GM19455 (cell line): ENCODE data around the gene CARS2.
"Not testable (repeated sequence)": the region's sequence is repeated elsewhere in the genome, so short reads cannot be mapped to it uniquely, and the experiment has no call there.

Experiments used
- ATAC-seq: cut with Tn5 transposase; IDR thresholded peaks from one replicate; pipeline ENCODE4 v1.9.1; 2021; ENCODE audit not compliant: unreplicated experiment

The CARS2 gene, protein sequence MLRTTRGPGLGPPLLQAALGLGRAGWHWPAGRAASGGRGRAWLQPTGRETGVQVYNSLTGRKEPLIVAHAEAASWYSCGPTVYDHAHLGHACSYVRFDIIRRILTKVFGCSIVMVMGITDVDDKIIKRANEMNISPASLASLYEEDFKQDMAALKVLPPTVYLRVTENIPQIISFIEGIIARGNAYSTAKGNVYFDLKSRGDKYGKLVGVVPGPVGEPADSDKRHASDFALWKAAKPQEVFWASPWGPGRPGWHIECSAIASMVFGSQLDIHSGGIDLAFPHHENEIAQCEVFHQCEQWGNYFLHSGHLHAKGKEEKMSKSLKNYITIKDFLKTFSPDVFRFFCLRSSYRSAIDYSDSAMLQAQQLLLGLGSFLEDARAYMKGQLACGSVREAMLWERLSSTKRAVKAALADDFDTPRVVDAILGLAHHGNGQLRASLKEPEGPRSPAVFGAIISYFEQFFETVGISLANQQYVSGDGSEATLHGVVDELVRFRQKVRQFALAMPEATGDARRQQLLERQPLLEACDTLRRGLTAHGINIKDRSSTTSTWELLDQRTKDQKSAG

GRCh38 chr13:110705826-110706569, at the start of gene CARS2:
Gene CARS2, minus strand, starts transcription at chr13:110706116. Its CDS starts 23 bp downstream, at chr13:110706093.
- peak; percentile 95 for ATAC-seq

GRCh38 chr13:110748271-110748670, 42.4 kb upstream of the CARS2 start:
- ATAC-seq: no peak

DNA sequence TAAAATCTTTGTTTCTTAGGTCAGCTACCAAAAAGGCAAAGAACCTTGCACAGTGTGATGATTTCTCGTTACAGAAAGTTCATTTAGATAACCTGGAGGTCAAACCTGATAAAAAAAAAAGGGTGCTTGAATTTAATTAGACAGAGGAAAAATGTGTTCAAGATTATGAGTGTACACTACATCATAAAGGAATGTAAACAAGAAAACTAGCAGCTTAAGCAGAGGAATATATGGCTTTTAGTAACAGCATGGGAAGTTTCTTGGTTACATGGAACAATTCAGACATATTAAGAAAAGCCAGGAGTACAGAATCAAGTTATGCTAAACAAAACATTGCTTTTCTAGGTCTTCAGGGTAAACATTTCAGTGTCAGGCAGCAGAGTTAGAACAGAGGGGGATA, 40.5 kb upstream of the CARS2 start:
- ATAC-seq: no peak

GRCh38 chr13:110743687-110744086, 37.8 kb upstream of the CARS2 start:
- ATAC-seq: no peak

- no peak for ATAC-seq
Measured at GRCh38 chr13:110737555-110737954, 31.6 kb upstream of the CARS2 start.

DNA sequence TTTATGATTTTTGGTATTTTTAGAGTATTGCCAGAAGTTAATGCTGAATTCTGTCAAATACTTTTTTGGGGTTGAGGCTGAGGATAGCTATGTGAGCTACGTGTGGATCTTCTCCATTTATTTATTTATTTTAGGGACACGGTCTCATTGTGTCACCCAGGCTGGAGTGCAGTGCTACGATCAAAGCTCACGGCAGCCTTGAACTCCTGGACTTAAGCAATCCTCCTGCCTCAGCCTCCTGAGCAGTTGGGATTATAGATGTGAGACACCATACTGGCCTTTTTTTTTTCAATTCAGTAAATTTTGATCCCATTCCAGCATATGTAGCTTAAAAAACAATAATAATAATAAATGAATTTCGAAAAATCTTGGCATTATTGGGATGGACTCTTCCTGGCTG, 28.6 kb upstream of the CARS2 start:
- no peak for ATAC-seq

GRCh38 chr13:110731072-110731471, 25.2 kb upstream of the CARS2 start:
- ATAC-seq: no peak

DNA sequence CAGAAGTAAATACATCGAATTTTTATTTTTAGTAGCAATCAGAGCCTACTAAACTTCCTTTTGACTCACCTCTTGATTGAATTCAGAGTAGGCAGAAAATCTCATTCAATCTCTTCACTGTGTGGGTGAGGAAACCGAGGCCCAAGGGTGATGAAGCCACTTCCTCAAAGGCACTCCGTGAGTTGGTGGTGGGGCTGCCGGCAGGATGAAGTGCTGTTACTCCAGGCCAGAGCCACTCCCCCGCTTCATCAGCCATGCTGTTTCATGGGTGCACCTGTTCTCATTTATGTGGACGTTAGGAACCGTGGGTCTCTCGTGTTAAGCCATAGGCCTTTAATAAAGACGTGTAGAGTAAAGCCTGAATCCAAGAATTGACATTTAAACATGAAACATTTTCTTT, 20.8 kb upstream of the CARS2 start:
- ATAC-seq: no peak

DNA sequence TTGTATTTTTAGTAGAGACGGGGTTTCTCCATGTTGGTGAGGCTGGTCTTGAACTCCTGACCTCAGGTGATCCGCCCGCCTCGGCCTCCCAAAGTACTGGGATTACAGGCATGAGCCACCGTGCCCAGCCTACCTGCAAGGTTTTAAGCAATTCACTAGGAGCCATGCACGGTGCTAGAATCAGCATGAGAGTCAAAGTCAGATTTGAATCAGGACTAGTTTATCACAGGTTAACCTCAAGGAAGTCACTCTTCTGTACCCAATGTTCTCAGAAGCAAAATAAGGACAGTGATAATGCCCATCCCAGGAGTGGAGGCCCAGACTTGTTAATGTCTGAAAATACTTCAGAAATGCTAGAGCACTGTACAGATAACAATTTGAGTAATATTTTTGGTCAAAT, 20.2 kb upstream of the CARS2 start:
- ATAC-seq: not testable (repeated sequence)

DNA sequence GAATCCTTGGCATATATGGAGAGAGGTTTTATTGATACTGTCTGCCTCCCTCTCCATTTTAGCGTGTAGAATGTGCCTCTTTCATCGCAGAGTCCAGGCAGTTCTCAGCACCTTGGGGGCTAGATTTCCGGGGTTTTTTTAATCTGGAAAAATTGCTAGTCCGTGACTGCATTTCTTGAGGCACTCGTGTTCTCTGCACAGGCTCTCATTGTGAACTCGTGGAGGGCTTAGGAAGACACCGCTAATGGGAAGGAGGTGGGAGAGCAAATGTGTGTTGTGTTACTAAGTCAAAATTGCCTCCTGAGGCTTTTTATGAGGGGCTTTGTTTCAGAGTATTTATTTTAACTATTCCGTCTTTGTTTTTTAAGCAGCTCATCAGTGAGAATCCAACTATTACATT, 17.7 kb upstream of the CARS2 start:
- ATAC-seq: no peak

DNA sequence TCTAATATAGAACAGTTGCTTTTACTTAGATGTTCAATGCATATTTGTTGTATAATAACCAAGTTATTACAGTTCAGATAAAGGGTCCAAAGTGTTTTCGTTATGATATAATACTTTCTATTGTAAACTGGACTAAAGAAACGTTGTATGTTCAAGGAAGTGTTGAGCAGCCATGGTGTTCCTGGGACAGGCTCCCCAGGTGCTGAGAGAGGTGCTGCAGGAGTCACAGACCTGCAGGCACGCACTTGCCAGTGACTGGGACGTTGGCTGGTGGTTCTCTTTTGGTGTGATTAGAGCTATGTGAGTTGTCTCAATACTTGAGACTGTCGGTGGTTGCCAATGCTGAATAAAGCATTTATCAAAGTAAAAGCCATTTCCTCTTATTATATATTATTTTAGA, 17.1 kb upstream of the CARS2 start:
- ATAC-seq: no peak

- ATAC-seq: no peak
Measured at GRCh38 chr13:110719036-110719710, 13.3 kb upstream of the CARS2 start.

DNA sequence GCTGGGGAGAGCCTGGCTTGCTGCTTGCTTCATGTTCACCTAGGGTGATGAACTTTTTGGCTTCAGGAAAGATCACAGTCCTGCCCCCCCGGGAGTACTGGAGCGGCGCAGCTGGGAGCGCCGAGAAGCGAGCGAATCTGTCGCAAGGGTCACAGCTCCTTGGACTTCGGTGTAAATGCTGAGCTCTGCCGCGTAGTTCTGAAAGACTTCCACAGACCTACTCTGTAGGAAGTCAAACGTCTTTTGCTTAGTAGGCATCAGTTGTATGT, 10.3 kb upstream of the CARS2 start:
- no peak for ATAC-seq

DNA sequence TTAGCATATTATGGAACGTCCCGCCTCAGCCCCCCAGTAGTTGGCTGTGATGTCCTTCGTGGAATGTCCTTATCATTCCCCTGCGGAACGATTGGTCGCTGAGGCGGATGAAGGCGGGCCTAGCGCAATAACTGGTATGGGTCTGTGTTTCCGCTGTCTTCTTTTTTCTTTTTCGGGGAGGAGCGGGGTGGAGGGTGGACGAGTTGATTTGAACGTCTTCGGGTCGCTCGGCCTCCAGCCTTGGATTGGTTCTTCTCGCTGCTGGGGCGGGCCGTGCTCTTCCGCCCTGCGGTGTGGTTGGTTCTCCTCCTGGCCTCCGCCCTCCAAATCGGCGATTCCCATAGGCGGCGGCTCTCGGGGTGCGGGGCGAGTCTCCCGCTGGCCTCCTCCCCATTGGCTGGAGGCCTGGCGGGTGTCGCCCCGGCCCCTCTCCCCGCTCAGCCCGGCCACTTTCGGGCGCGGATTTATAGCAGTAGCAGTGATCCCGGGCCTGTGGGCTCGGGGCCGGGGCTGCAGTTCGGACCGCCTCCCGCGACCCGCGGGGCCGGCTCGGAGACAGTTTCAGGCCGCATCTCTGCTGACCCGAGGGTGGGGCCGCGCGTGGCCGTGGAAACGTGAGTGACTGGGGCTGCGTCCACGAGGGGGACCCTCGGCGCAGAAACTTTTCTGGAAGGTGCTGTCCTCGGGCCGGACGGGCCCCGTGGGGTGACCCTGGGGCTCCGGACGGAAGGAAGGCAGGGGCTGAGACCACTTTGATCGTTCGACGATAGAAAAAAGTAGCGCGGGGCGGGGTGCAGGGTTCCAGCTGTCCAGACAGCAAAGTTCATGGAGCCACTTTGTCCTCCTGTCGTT, 9.7 kb upstream of the CARS2 start:
- peak; percentile 59 for ATAC-seq

- no peak for ATAC-seq
Measured at GRCh38 chr13:110714797-110715394, 9.0 kb upstream of the CARS2 start.

DNA sequence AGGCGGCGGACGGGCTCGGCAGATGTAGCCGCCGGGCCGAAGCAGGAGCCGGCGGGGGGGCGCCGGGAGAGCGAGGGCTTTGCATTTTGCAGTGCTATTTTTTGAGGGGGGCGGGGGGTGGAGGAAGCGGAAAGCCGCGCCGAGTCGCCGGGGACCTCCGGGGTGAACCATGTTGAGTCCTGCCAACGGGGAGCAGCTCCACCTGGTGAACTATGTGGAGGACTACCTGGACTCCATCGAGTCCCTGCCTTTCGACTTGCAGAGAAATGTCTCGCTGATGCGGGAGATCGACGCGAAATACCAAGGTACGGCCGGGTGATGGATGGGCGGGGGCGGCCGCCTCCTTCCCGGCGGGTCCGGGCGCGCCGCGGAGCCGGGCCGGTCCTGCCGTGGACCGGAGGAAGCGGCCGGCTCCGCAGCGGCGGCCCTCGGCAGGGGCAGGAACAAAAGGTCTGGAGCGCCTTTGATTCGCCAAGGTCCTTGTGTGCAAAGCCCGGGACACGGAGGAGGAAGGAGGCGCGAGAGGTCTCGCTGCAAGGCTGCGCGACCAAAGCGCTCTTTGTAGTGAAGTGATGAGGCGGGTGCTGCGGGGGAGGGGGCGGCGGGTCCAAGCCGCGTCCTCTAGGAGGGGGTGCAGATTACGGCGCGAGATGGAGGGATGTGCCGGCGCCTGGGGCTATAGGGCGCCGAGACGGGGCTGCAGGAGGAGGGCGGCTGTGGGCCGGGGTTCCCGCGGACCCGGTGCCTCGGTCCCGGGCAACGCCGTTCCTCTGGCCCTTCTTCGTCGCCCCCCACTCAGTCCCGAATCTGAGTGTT, 8.3 kb upstream of the CARS2 start:
- ATAC-seq: no peak

DNA sequence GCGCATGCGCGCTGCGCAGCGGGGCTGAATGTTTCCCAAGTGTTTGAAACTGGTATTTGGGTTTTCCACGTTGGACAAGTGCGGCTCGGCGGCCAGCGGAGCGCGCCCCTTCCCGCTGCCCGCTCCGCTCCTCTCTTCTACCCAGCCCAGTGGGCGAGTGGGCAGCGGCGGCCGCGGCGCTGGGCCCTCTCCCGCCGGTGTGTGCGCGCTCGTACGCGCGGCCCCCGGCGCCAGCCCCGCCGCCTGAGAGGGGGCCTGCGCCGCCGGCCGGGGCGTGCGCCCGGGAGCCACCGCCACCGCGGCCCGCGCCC, 7.7 kb upstream of the CARS2 start, which contains the start of gene ING1:
TSS of gene ING1 (plus strand) at position 59 of the 311 bp plus-strand sequence. CDS start 450 bp downstream, outside the sequence.
- no peak for ATAC-seq

- ATAC-seq: peak; percentile 49
Measured at GRCh38 chr13:110712849-110713641, 7.1 kb upstream of the CARS2 start.
